ENCODE measurements around the gene GFOD2.
"Not testable (repeated sequence)": the region's sequence is repeated elsewhere in the genome, so short reads cannot be mapped to it uniquely, and the experiment has no call there.

GFOD2 gene

GRCh38 chr16:67699265-67699664, 19.9 kb downstream of the GFOD2 start:
- no peaks in the 10 kb centered on the region for H3K27me3 Mint-ChIP-seq
- no peaks in the 10 kb centered on the region for H3K9me3 Mint-ChIP-seq
- peaks cover 10% of the 10 kb centered on the region for H3K36me3 Mint-ChIP-seq (ENCODE audit: low read depth)
- no peak overlapping the region for H3K27ac Mint-ChIP-seq
- H3K4me3 Mint-ChIP-seq: no peak overlapping the region
- peaks cover 12% of the 10 kb centered on the region for H3K4me1 Mint-ChIP-seq (ENCODE audit: low read depth)

GRCh38 chr16:67697422-67698185, 21.5 kb downstream of the GFOD2 start:
- H3K4me1 Mint-ChIP-seq (ENCODE audit: low read depth): no peaks in the 10 kb centered on the region
- no peak overlapping the region for H3K4me3 Mint-ChIP-seq
- H3K27me3 Mint-ChIP-seq: no peaks in the 10 kb centered on the region
- peaks cover 10% of the 10 kb centered on the region for H3K36me3 Mint-ChIP-seq (ENCODE audit: low read depth)
- no peak overlapping the region for H3K27ac Mint-ChIP-seq
- H3K9me3 Mint-ChIP-seq: no peaks in the 10 kb centered on the region

GRCh38 chr16:67694611-67695010, 24.5 kb downstream of the GFOD2 start:
- Mint-ChIP-seq H3K27ac (no peak overlapping the region), H3K4me1 (ENCODE audit: low read depth) (no peaks in the 10 kb centered on the region), H3K27me3 (no peaks in the 10 kb centered on the region), H3K4me3 (no peak overlapping the region), H3K36me3 (ENCODE audit: low read depth) (peaks cover 10% of the 10 kb centered on the region), H3K9me3 (no peaks in the 10 kb centered on the region)

- not testable (repeated sequence) for H3K9me3 Mint-ChIP-seq
Measured at GRCh38 chr16:67693517-67694285, 25.4 kb downstream of the GFOD2 start.

GRCh38 chr16:67685388-67686112, 33.6 kb downstream of the GFOD2 start:
- Mint-ChIP-seq H3K36me3 (ENCODE audit: low read depth) (peaks cover 13% of the 10 kb centered on the region), H3K9me3 (no peaks in the 10 kb centered on the region), H3K4me3 (no peak overlapping the region), H3K4me1 (ENCODE audit: low read depth) (peaks cover 5% of the 10 kb centered on the region), H3K27ac (no peak overlapping the region), H3K27me3 (no peaks in the 10 kb centered on the region)

More at GRCh38 chr16:67693517-67694285, 25.4 kb downstream of the GFOD2 start:
- H3K4me1 Mint-ChIP-seq (ENCODE audit: low read depth); H3K27ac Mint-ChIP-seq; H3K27me3 Mint-ChIP-seq; H3K4me3 Mint-ChIP-seq; H3K36me3 Mint-ChIP-seq (ENCODE audit: low read depth): not testable (repeated sequence)

GRCh38 chr16:67683767-67684166, 35.3 kb downstream of the GFOD2 start:
- H3K9me3 Mint-ChIP-seq: no peaks in the 10 kb centered on the region
- no peaks in the 10 kb centered on the region for H3K27me3 Mint-ChIP-seq
- no peak overlapping the region for H3K4me3 Mint-ChIP-seq
- H3K4me1 Mint-ChIP-seq (ENCODE audit: low read depth): peaks cover 5% of the 10 kb centered on the region
- H3K36me3 Mint-ChIP-seq (ENCODE audit: low read depth): peaks cover 13% of the 10 kb centered on the region
- no peak overlapping the region for H3K27ac Mint-ChIP-seq

- H3K4me3 Mint-ChIP-seq: no peak overlapping the region
- no peak overlapping the region for H3K27ac Mint-ChIP-seq
Measured at GRCh38 chr16:67679935-67680897, 38.9 kb downstream of the GFOD2 start.

GRCh38 chr16:67678354-67679023, 40.6 kb downstream of the GFOD2 start:
- no peaks in the 10 kb centered on the region for H3K4me1 Mint-ChIP-seq (ENCODE audit: low read depth)
- no peak overlapping the region for H3K4me3 Mint-ChIP-seq
- no peak overlapping the region for H3K27ac Mint-ChIP-seq
- H3K27me3 Mint-ChIP-seq: no peaks in the 10 kb centered on the region
- H3K36me3 Mint-ChIP-seq (ENCODE audit: low read depth): peaks cover 3% of the 10 kb centered on the region
- H3K9me3 Mint-ChIP-seq: no peaks in the 10 kb centered on the region

More at GRCh38 chr16:67679935-67680897, 38.9 kb downstream of the GFOD2 start:
- H3K36me3 Mint-ChIP-seq (ENCODE audit: low read depth): peaks cover 9% of the 10 kb centered on the region
- no peaks in the 10 kb centered on the region for H3K9me3 Mint-ChIP-seq
- H3K4me1 Mint-ChIP-seq (ENCODE audit: low read depth): no peaks in the 10 kb centered on the region
- H3K27me3 Mint-ChIP-seq: no peaks in the 10 kb centered on the region

- no peaks in the 10 kb centered on the region for H3K36me3 Mint-ChIP-seq (ENCODE audit: low read depth)
- no peaks in the 10 kb centered on the region for H3K27me3 Mint-ChIP-seq
- H3K4me1 Mint-ChIP-seq (ENCODE audit: low read depth): peaks cover under 1% of the 10 kb centered on the region
- H3K27ac Mint-ChIP-seq: no peak overlapping the region
- no peaks in the 10 kb centered on the region for H3K9me3 Mint-ChIP-seq
- no peak overlapping the region for H3K4me3 Mint-ChIP-seq
Measured at GRCh38 chr16:67677712-67678111, 41.4 kb downstream of the GFOD2 start.

GRCh38 chr16:67676939-67677338, 42.2 kb downstream of the GFOD2 start:
- Mint-ChIP-seq H3K27ac (no peak overlapping the region), H3K27me3 (no peaks in the 10 kb centered on the region), H3K9me3 (no peaks in the 10 kb centered on the region), H3K4me1 (ENCODE audit: low read depth) (peaks cover 3% of the 10 kb centered on the region), H3K36me3 (ENCODE audit: low read depth) (no peaks in the 10 kb centered on the region), H3K4me3 (no peak overlapping the region)

GRCh38 chr16:67676516-67676915, 42.6 kb downstream of the GFOD2 start:
- H3K36me3 Mint-ChIP-seq (ENCODE audit: low read depth): no peaks in the 10 kb centered on the region
- no peak overlapping the region for H3K27ac Mint-ChIP-seq
- H3K27me3 Mint-ChIP-seq: no peaks in the 10 kb centered on the region
- H3K4me1 Mint-ChIP-seq (ENCODE audit: low read depth): peaks cover 3% of the 10 kb centered on the region
- no peak overlapping the region for H3K4me3 Mint-ChIP-seq
- H3K9me3 Mint-ChIP-seq: no peaks in the 10 kb centered on the region

- Mint-ChIP-seq H3K4me1 (ENCODE audit: low read depth) (peaks cover 3% of the 10 kb centered on the region), H3K27ac (no peak overlapping the region), H3K36me3 (ENCODE audit: low read depth) (no peaks in the 10 kb centered on the region), H3K4me3 (no peak overlapping the region), H3K27me3 (no peaks in the 10 kb centered on the region), H3K9me3 (no peaks in the 10 kb centered on the region)
Measured at GRCh38 chr16:67675999-67676398, 43.1 kb downstream of the GFOD2 start.

GRCh38 chr16:67675579-67675935, 43.6 kb downstream of the GFOD2 start:
- H3K27me3 Mint-ChIP-seq: no peaks in the 10 kb centered on the region
- no peaks in the 10 kb centered on the region for H3K9me3 Mint-ChIP-seq
- H3K4me1 Mint-ChIP-seq (ENCODE audit: low read depth): peaks cover 3% of the 10 kb centered on the region
- H3K27ac Mint-ChIP-seq: no peak overlapping the region
- H3K4me3 Mint-ChIP-seq: no peak overlapping the region
- no peaks in the 10 kb centered on the region for H3K36me3 Mint-ChIP-seq (ENCODE audit: low read depth)

Measured in stimulated activated naive CD8-positive, alpha-beta T cell treated with anti-CD3 and anti-CD28 coated beads, Interleukin-15, Interleukin-2, amounts not matched to agents 100 ng/mL and 50 ng/mL, for 24 hours (primary cell).